ENCODE results near the gene FLYWCH1. TPM values are rescaled to one million over a fixed set of nuclear protein-coding genes. Genes with fewer than 3 reads are reported as not detected.
A peak's percentile ranks its signal among the peaks of the same experiment; 100 is the strongest.

The FLYWCH1 gene
- total RNA-seq, 1 donor from 2014 or later, result 42.9 TPM

GRCh38 chr16:2969545-2970521 is 58.1 kb downstream of the FLYWCH1 start:
- peak; percentile 26 for DNase-seq (ENCODE audit: low read depth)

DNA sequence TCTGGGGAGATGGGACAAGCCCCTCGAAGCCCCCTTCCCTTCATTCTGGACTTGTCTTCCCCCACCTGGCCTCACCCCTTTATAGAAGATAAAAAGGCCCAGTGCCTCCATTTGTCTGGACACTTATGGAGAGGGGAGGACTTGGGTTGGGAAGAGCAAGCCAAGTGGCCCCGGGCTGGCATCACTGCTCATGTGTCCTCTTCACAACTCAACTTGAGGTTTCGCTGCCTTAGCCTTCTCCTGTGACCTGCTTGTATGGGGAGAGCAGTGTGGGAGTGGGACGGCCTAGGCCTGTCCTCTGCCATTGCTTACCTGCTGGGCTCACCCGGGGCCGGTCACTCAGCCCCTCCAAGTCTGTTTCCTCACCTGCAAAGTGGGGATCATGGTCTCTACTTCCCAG is 58.8 kb downstream of the FLYWCH1 start:
- DNase-seq (ENCODE audit: low read depth), result no peak

- no peak for DNase-seq (ENCODE audit: low read depth)
These were observed 59.6 kb downstream of the FLYWCH1 start for GRCh38 chr16:2971134-2971984.

- DNase-seq (ENCODE audit: low read depth), result no peak
These were observed 60.5 kb downstream of the FLYWCH1 start for GRCh38 chr16:2971985-2972784.

DNA sequence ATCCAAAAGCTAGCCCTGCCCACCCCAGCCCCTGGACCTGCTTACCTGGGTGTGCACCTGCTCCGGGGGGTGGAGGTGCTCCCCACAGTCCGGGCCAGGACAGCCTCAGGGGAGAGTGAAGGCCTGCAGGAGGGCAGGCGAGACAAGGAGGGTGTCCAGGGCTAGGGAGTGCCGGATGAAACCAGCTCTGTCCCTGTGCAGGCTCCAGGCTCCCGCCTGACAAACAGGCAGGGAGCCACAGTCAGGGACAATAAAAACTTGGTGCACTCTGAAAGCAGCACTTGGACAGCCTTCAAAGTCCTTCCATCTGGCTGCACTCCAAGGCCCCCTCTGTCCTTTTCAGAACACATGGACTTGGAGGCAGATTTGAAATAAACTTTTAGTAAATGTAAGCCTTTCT is 61.4 kb downstream of the FLYWCH1 start:
- DNase-seq (ENCODE audit: low read depth), result no peak

GRCh38 chr16:2973605-2974318 is 62.0 kb downstream of the FLYWCH1 start:
- DNase-seq (ENCODE audit: low read depth), result no peak

DNA sequence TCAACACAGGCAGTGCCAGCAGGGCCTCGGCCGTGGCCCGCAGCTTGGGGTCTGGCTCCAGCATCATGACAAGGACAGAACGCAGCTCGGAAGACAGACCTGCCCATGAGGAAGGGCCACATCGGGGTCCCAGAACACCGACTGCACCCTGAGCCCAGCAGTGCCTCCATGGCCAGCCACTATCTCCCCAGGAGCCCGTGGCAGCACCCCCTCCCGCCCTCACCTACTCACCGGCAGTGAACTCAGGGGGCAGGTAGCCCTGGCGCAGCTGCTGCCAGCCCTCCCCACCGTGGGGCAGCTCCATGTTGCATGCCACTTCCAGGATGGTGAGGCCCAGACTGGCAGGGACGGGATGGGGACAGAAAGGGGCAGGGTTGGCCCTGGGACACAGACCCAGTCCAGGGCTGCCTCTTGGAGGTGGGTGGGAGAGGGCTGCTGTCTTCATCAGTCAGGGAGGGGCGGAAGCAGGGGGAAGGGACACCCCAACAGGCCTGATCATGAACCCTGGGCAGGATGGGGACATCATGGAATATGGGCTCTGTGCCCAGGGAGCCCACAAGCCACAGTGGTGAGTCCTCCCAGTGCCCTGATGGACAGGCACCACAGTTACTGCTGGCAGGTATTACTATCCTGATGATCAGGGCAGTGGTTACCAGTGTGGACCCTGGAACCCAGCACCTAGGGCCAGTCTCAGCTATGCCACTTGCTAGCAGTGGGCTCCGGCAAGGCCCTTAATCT is 62.8 kb downstream of the FLYWCH1 start:
- DNase-seq (ENCODE audit: low read depth), result no peak

DNA sequence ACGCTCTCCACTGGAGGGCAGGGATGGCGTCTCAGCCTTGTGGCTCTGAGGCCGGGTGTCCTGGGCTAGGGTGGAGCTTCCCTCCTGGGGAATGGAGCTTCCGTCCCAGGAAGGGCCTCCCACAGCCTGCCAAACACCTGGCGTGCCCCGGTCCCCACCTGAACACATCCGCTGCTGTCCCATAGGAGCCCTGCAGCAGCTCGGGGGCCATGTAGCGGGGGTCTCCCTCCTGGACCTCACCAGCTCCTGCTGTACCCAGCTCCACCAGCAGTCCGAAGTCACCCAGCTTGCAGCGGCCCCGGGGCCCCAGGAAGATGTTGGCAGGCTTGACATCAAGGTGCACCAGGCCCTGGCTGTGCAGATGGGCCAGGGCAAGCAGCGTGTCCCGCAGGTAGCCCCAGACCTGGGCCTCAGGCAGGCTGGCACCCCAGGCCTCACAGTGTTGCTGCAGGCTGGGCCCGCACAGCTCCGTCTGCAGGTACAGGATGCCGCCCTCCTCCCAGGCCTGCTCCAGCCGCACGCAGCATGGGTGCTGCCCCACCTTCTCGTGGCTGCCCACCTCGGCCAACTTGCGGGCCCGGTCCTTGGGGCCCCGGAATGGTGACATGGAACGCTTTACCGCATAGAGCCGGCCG is 63.5 kb downstream of the FLYWCH1 start:
- DNase-seq (ENCODE audit: low read depth), result no peak

GRCh38 chr16:2976201-2976600 is 64.5 kb downstream of the FLYWCH1 start:
- no peak for DNase-seq (ENCODE audit: low read depth)

DNA sequence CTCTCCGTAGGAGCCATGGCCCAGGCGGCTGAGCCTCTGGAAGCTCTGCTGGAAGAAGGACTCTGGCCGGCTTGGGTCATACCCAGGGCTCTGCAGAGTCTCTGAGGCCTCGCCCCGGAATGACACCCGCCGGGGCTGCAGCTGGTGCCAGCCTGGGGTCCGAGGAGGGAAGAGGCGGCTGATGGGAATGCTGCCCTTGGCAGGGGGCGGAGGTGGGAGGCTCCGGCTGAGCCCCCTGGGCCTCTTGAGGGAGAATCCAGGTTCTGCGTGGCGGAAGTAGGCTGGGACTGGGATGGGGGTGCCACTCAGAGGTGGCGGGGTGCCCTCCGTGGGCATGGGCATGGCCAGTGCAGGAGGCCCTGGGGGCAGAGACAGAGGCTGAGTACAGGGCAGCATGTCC is 64.9 kb downstream of the FLYWCH1 start:
- no peak for DNase-seq (ENCODE audit: low read depth)

- no peak for DNase-seq (ENCODE audit: low read depth)
These were observed 65.7 kb downstream of the FLYWCH1 start for GRCh38 chr16:2977440-2977839.

GRCh38 chr16:2979669-2980226 is 68.0 kb downstream of the FLYWCH1 start:
- DNase-seq (ENCODE audit: low read depth), result no peak

DNA sequence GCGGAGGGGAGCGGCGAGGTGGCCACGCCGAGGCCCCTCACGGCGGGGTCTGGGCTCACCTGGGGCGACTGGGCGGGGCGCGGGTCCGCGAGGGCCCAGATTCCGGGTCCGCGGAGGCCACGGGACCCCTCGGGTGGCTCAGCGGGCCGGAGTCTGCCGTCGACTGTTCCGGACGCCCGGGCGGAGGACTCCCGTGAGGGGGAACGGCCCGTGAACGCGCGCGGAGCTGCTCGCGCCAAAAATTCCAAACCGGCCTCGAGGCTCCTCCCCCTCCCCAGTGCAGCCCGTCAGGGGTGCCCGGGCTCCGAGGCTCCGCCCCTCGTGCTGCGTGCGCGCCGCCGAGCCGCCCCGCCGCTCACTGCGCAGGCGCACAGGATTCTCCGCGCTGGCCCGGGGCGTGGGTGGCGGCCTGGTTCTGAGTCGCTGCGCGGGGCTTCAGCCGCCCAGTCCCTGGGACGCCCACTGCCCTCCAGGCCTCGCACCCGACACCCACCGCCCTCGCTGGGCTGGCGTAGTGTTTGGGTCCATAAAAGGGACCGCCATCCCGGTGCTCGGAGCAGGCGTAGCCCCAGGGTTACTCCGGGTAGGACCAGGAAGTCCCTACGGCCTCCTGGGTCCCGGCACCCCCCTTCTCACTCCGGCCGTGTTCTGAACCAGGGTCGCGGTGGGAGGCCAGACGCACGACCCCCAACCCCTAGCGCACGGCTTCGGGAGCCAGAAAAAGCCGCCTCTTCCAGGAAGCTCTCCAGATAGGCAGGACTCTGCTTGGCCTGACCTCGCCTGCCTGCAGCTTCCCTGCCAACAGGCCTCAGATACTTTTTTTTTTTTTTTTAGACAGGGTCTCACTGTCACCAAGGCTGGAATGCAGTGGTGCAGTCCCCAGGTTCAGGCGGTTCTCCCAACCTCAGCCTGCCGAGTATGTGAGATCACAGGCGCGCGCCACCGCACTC is 68.8 kb downstream of the FLYWCH1 start, which contains the start of gene PKMYT1:
Gene PKMYT1 (minus strand): TSS at position 220 of the 950 bp plus-strand sequence. CDS start 789 bp downstream, outside the sequence.
- peak; percentile 56 for DNase-seq (ENCODE audit: low read depth)

GRCh38 chr16:2981177-2981898 is 69.6 kb downstream of the FLYWCH1 start:
- DNase-seq (ENCODE audit: low read depth), result no peak

DNA sequence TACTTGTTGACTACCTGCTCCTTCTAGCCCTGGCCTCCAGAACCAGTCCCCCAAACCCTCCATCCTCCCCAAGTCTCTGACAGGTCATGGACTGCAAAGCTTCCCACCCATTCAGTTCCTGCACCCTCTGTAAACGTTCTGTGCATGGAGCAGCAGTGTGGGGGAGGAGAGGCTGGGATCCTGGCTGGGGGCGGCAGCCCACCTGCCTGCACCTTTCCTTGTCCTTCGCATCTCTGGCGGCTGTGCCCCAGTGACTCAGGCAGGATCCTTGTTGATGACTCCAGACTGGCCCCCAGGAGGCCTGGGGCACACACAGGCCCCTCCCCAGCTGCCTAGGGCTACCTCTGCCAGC is 70.1 kb downstream of the FLYWCH1 start:
- no peak for DNase-seq (ENCODE audit: low read depth)

DNA sequence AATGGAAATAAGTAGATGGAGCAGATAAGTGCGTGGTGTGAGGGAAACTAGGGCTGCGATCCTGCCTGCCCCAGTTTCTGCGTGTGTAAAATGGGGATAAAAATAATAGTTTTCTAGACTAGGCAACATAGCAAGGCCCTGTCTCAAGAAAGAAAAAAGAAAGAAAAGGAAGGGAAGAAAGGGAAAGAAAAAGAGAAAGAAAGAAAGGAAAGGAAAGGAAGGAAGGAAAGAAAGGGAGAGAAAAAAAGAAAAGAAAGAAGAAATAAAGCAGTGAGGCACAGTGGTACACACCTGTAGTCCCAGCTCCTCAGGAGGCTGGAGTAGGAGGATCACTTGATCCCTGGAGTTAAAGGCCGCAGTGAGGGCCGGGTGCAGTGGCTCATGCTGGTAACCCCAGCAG is 70.7 kb downstream of the FLYWCH1 start:
- DNase-seq (ENCODE audit: low read depth), result no peak

GRCh38 chr16:2983706-2984136 is 72.0 kb downstream of the FLYWCH1 start:
- peak; percentile 47 for DNase-seq (ENCODE audit: low read depth)

DNA sequence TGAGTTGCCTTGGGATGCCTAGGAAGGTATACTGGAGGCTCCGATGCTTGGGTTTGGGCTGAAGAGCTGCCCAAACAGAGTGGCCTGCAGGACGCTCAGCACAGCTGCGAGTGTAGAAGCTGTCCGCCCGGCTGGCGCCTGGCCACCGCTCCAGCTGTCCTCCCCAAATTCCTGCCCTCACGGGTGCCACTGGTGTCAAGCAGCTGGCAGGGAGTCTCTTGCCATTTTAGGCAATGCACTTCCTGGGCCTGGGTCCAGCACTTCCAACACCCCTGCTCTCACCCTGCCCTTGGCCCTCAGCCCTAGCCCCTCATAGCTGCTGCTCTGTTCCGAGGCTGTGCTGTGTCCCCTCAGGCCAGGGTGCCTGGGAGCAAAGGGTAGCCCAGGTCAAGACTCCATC is 73.7 kb downstream of the FLYWCH1 start:
- DNase-seq (ENCODE audit: low read depth), result no peak
